Astrocyte of the hippocampus (primary cell): ENCODE results near the gene LRRC73.
A peak's percentile ranks its signal among the peaks of the same experiment; 100 is the strongest.
"Not testable (repeated sequence)": the region's sequence is repeated elsewhere in the genome, so short reads cannot be mapped to it uniquely, and the experiment has no call there.

ENCODE experiments used
- DNase-seq: peaks from one replicate; pipeline ENCODE4 v3.0.0; 2011; ENCODE audit warnings: low read depth, low spot score

LRRC73 gene

GRCh38 chr6:43509984-43510826 lies at the start of gene LRRC73:
Gene LRRC73 (minus strand): TSS chr6:43510346. CDS start chr6:43509785, 561 bp downstream.
- DNase-seq = peak; percentile 94

GRCh38 chr6:43559328-43559727 lies 49.2 kb upstream of the LRRC73 start:
- no peak for DNase-seq

GRCh38 chr6:43557620-43558019 lies 47.5 kb upstream of the LRRC73 start:
- DNase-seq = not testable (repeated sequence)

GRCh38 chr6:43547222-43547621 lies 37.1 kb upstream of the LRRC73 start:
- no peak for DNase-seq

- no peak for DNase-seq
These were observed 34.3 kb upstream of the LRRC73 start for GRCh38 chr6:43544461-43544860.

GRCh38 chr6:43541774-43542471 lies 31.8 kb upstream of the LRRC73 start:
- no peak for DNase-seq

- DNase-seq = no peak
These were observed 30.4 kb upstream of the LRRC73 start for GRCh38 chr6:43540507-43540906.

- not testable (repeated sequence) for DNase-seq
These were observed 29.3 kb upstream of the LRRC73 start for GRCh38 chr6:43539409-43539808.

- not testable (repeated sequence) for DNase-seq
These were observed 28.8 kb upstream of the LRRC73 start for GRCh38 chr6:43538986-43539385.

GRCh38 chr6:43532201-43532600 lies 22.1 kb upstream of the LRRC73 start:
- peak; percentile 62 for DNase-seq

GRCh38 chr6:43524483-43524961 lies 14.4 kb upstream of the LRRC73 start:
- DNase-seq = no peak

- DNase-seq = no peak
These were observed 13.1 kb upstream of the LRRC73 start for GRCh38 chr6:43523284-43523683.

GRCh38 chr6:43522547-43523261 lies 12.6 kb upstream of the LRRC73 start:
- no peak for DNase-seq

- peak; percentile 86 for DNase-seq
These were observed 11.7 kb upstream of the LRRC73 start for GRCh38 chr6:43521836-43522235.

- no peak for DNase-seq
These were observed 10.0 kb upstream of the LRRC73 start for GRCh38 chr6:43520097-43520496.

- DNase-seq = no peak
These were observed 7.6 kb upstream of the LRRC73 start for GRCh38 chr6:43517505-43518357.

GRCh38 chr6:43516697-43517504 lies 6.8 kb upstream of the LRRC73 start, which contains the start of the genes POLR1C and YIPF3:
Gene POLR1C (plus strand): TSS chr6:43517089. CDS start chr6:43517110, 21 bp downstream.
Gene YIPF3 (minus strand): TSS chr6:43516926. CDS start chr6:43516807, 119 bp downstream.
- DNase-seq = peak; percentile 99

- no peak for DNase-seq
These were observed 6.2 kb upstream of the LRRC73 start for GRCh38 chr6:43516367-43516696.

GRCh38 chr6:43515808-43516207 lies 5.7 kb upstream of the LRRC73 start:
- no peak for DNase-seq

- DNase-seq = no peak
These were observed 1.8 kb upstream of the LRRC73 start for GRCh38 chr6:43511824-43512415.
